ENCODE results near the gene HCFC1.

Gene HCFC1

GRCh38 chrX:153939573-153939972 is 32.0 kb downstream of the HCFC1 start:
- no peak for TF ChIP-seq CTCF (IDR thresholded peaks at IDR 0.05; ENCODE audit: low read depth, low read length)
- H3K4me3 ChIP-seq (replicated peaks in 1 of 2; ENCODE audit: low read depth in 2 of 2, low read length in 2 of 2), result no peak overlapping the region
- no peak for DNase-seq (ENCODE audit: low read depth in 2 of 2)

GRCh38 chrX:153938226-153938786 is 33.3 kb downstream of the HCFC1 start:
- no peak overlapping the region for H3K4me3 ChIP-seq (replicated peaks in 1 of 2; ENCODE audit: low read depth in 2 of 2, low read length in 2 of 2)
- no peak for TF ChIP-seq CTCF (IDR thresholded peaks at IDR 0.05; ENCODE audit: low read depth, low read length)
- no peak for DNase-seq (ENCODE audit: low read depth in 2 of 2)

GRCh38 chrX:153937056-153937455 is 34.6 kb downstream of the HCFC1 start:
- no peak for DNase-seq (ENCODE audit: low read depth in 2 of 2)
- H3K4me3 ChIP-seq (replicated peaks in 1 of 2; ENCODE audit: low read depth in 2 of 2, low read length in 2 of 2), result no peak overlapping the region
- TF ChIP-seq CTCF (IDR thresholded peaks at IDR 0.05; ENCODE audit: low read depth, low read length), result no peak

- DNase-seq (ENCODE audit: low read depth in 2 of 2), result no peak
- H3K4me3 ChIP-seq (replicated peaks in 1 of 2; ENCODE audit: low read depth in 2 of 2, low read length in 2 of 2), result peak overlapping the region; percentile 38 to 40
- no peak for TF ChIP-seq CTCF (IDR thresholded peaks at IDR 0.05; ENCODE audit: low read depth, low read length)
Measured at GRCh38 chrX:153935326-153935851, 36.2 kb downstream of the HCFC1 start.

GRCh38 chrX:153934762-153935325 is 36.8 kb downstream of the HCFC1 start, which contains the start of gene NAA10:
NAA10 (minus strand) TSS chrX:153935037; CDS start chrX:153934904, 133 bp downstream.
- H3K4me3 ChIP-seq (replicated peaks in 1 of 2; ENCODE audit: low read depth in 2 of 2, low read length in 2 of 2), result peak within 1 kb of the TSS; percentile 75 to 79
- peak; percentile 52 to 73 for DNase-seq (ENCODE audit: low read depth in 2 of 2)
- no peak for TF ChIP-seq CTCF (IDR thresholded peaks at IDR 0.05; ENCODE audit: low read depth, low read length)

- TF ChIP-seq CTCF (IDR thresholded peaks at IDR 0.05; ENCODE audit: low read depth, low read length), result no peak
- no peak for DNase-seq (ENCODE audit: low read depth in 2 of 2)
- H3K4me3 ChIP-seq (replicated peaks in 1 of 2; ENCODE audit: low read depth in 2 of 2, low read length in 2 of 2), result peak overlapping the region; percentile 75 to 79
Measured at GRCh38 chrX:153934148-153934761, 37.4 kb downstream of the HCFC1 start.
